GM12892 (cell line): ENCODE results near the gene TXLNB.

Source experiments
- POLR2A ChIP-seq: IDR thresholded peaks from 2 replicates; pipeline ENCODE4 v1.6.1; 2011; ENCODE audit warnings: low read depth, low read length, control low read depth
- POLR2AphosphoS5 ChIP-seq: IDR thresholded peaks from 2 replicates; pipeline ENCODE4 v1.6.1; 2011; ENCODE audit warnings: low read depth, low read length, control low read depth

DNA sequence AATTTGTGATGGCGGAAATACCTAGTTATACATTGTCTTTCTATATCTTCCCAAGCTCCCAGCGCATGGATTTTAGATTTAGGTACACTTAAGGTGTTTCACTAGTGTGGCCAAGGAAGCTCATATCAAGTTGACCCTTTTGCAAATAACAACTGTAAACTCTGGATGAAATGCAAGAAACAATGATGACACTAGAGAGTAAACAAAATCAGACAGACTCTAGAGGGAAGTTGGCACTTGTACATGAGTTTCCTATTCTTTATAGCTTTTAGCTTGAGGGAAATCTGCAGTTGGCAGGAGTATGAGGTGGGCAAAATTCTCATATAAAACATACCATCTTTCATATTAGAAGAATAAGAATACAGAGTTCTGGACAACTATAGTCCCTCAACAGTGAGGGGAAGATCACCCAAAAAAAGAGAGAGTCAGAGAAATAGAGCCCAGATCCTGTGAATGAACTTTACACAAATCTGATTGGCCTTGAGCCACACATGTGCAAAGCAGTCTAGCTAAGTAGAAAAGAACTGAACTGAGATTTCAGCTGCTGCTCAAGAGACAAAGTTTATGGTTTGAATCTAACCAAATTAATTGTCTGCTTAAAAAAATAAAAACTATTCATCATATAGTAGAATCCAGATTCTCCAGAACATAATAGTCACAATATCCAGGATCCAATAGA is 26.1 kb downstream of the TXLNB start:
- TF ChIP-seq POLR2AphosphoS5 (no peak), POLR2A (no peak)
